IMR-90 (cell line): ENCODE measurements around the gene ADIRF. TPM values are rescaled to one million over a fixed set of nuclear protein-coding genes. Genes with fewer than 3 reads are reported as not detected.

Experiments used
- ATAC-seq: fragments of 200-7000 bp; cut with Tn5 transposase; 2 replicates; pipeline ENCODE4 v1.9.1; 2020; ENCODE audit warnings: low read depth, mild to moderate bottlenecking, moderate library complexity
- BruUV-seq: library from RNA; stranded (reverse); fragments of 400-500 nt; replicated peaks from 2 replicates; lab custom pipeline; 2021; lab: Mats Ljungman, UMichigan
- CTCF ChIA-PET: fragments of 300-600 bp; formaldehyde crosslinking; extraction: SDS; loops from one replicate; lab custom pipeline; 2021; ENCODE audit warnings: antibody characterized with exemption; lab: Yijun Ruan, JAX
- POLR2A ChIA-PET: fragments of 300-600 bp; sonication (Branson Sonifier 250); formaldehyde crosslinking; loops from one replicate; lab custom pipeline; 2022; ENCODE audit warnings: antibody characterized with exemption; ENCODE audit not compliant: unreplicated experiment; lab: Charles Lee
- DNase-seq: peaks from one replicate; pipeline ENCODE4 v3.0.0; 2013
- H2AFZ ChIP-seq: replicated peaks from 2 replicates; pipeline ENCODE3; 2013; ENCODE audit warnings: low read length, mild to moderate bottlenecking; ENCODE audit not compliant: poor library complexity
- H2AK5ac ChIP-seq: 2 replicates; pipeline ENCODE4 v1.6.1; 2013; ENCODE audit warnings: low read depth, low read length, inconsistent platforms
- H2AK9ac ChIP-seq: replicated peaks from 2 replicates; pipeline ENCODE3; 2013; ENCODE audit warnings: mild to moderate bottlenecking, low read depth, low read length, moderate library complexity; ENCODE audit not compliant: poor library complexity
- H2BK120ac ChIP-seq: 2 replicates; pipeline ENCODE4 v1.6.1; 2013; ENCODE audit warnings: low read depth, low read length, inconsistent platforms
- H2BK15ac ChIP-seq: 3 replicates; pipeline ENCODE4 v1.6.1; 2013; ENCODE audit warnings: low read depth, low read length, inconsistent platforms
- H2BK20ac ChIP-seq: 2 replicates; pipeline ENCODE4 v1.6.1; 2013; ENCODE audit warnings: low read depth, mild to moderate bottlenecking, inconsistent platforms, low read length, moderate library complexity
- H2BK5ac ChIP-seq: 2 replicates; pipeline ENCODE4 v1.6.1; 2013; ENCODE audit warnings: mild to moderate bottlenecking, low read depth, low read length, inconsistent platforms; ENCODE audit not compliant: poor library complexity, severe bottlenecking
- H3K14ac ChIP-seq: replicated peaks from 2 replicates; pipeline ENCODE4 v1.6.1; 2013; ENCODE audit warnings: low read depth, low read length, inconsistent platforms
- H3K18ac ChIP-seq: 2 replicates; pipeline ENCODE4 v1.6.1; 2013; ENCODE audit warnings: low read depth, low read length, control low read depth
- H3K23ac ChIP-seq: 2 replicates; pipeline ENCODE4 v1.6.1; 2013; ENCODE audit warnings: low read depth, low read length, inconsistent platforms
- H3K27ac ChIP-seq: 2 replicates; pipeline ENCODE4 v1.5.1; 2013; ENCODE audit warnings: mild to moderate bottlenecking, control low read depth, low read length; ENCODE audit not compliant: insufficient read depth
- H3K27me3 ChIP-seq: 2 replicates; pipeline ENCODE4 v1.6.1; 2013; ENCODE audit warnings: low read length; ENCODE audit not compliant: control insufficient read depth, insufficient read depth
- H3K36me3 ChIP-seq: 2 replicates; pipeline ENCODE4 v1.6.1; 2013; ENCODE audit warnings: low read length, mixed read lengths; ENCODE audit not compliant: control insufficient read depth, insufficient read depth
- H3K4ac ChIP-seq: 2 replicates; pipeline ENCODE4 v1.6.1; 2013; ENCODE audit warnings: low read depth, low read length, inconsistent platforms
- H3K4me1 ChIP-seq: 2 replicates; pipeline ENCODE4 v1.6.1; 2013; ENCODE audit warnings: low read length, mixed read lengths; ENCODE audit not compliant: control insufficient read depth, insufficient read depth
- H3K4me2 ChIP-seq: 2 replicates; pipeline ENCODE4 v1.6.1; 2013; ENCODE audit warnings: low read depth, mild to moderate bottlenecking, control low read depth, low read length, moderate library complexity
- H3K4me3 ChIP-seq: 2 replicates; pipeline ENCODE4 v1.5.1; 2013; ENCODE audit warnings: low read depth, mild to moderate bottlenecking, control low read depth, low read length, moderate library complexity; ENCODE audit not compliant: insufficient read depth
- H3K56ac ChIP-seq: 2 replicates; pipeline ENCODE4 v1.6.1; 2013; ENCODE audit warnings: low read length, inconsistent platforms; ENCODE audit not compliant: insufficient read depth; ENCODE audit errors: extremely low read depth
- H3K79me1 ChIP-seq, 2 experiments: 2 replicates each; pipeline ENCODE4 v1.6.1; 2013; ENCODE audit warnings: low read length in 2 of 2, inconsistent platforms in 1 of 2, low read depth in 1 of 2
- H3K9ac ChIP-seq: 2 replicates; pipeline ENCODE4 v1.6.1; 2013; ENCODE audit warnings: low read depth, low read length, control low read depth
- H3K9me1 ChIP-seq: 2 replicates; pipeline ENCODE4 v1.6.1; 2013; ENCODE audit warnings: low read length, inconsistent platforms; ENCODE audit not compliant: insufficient read depth
- H3K9me3 ChIP-seq: 2 replicates; pipeline ENCODE4 v1.6.1; 2013; ENCODE audit warnings: low read length; ENCODE audit not compliant: control insufficient read depth, insufficient read depth
- H4K20me1 ChIP-seq: 2 replicates; pipeline ENCODE4 v1.6.1; 2013; ENCODE audit warnings: low read length, inconsistent platforms; ENCODE audit not compliant: insufficient read depth
- H4K5ac ChIP-seq: 2 replicates; pipeline ENCODE4 v1.6.1; 2013; ENCODE audit warnings: mild to moderate bottlenecking, low read depth, low read length, control low read depth
- H4K8ac ChIP-seq, 2 experiments: 2 replicates each; pipeline ENCODE4 v1.6.1; 2013; ENCODE audit warnings: low read depth in 2 of 2, low read length in 2 of 2, control low read depth in 1 of 2, inconsistent platforms in 1 of 2
- H4K91ac ChIP-seq: 2 replicates; pipeline ENCODE4 v1.6.1; 2013; ENCODE audit warnings: low read depth, low read length, inconsistent platforms; ENCODE audit not compliant: insufficient read depth
- CEBPB ChIP-seq: IDR thresholded peaks from 2 replicates; pipeline ENCODE4 v1.6.1; 2012; ENCODE audit warnings: low read depth, low read length, improper control_type of control experiment
- CHD1 ChIP-seq: IDR thresholded peaks from 2 replicates; pipeline ENCODE4 v1.6.1; 2012; ENCODE audit warnings: low read depth, low read length, improper control_type of control experiment
- FOS ChIP-seq: fragments of 150-350 bp; IDR thresholded peaks from 2 replicates; pipeline ENCODE4 v1.6.1; 2016; ENCODE audit warnings: low read depth, low read length
- RCOR1 ChIP-seq: IDR thresholded peaks from 2 replicates; pipeline ENCODE4 v1.6.1; 2012; ENCODE audit warnings: mild to moderate bottlenecking, low read length, improper control_type of control experiment; ENCODE audit not compliant: insufficient replicate concordance
- SMC3 ChIP-seq: fragments of 150-350 bp; IDR thresholded peaks from 2 replicates; pipeline ENCODE4 v1.6.1; 2016; ENCODE audit warnings: low read depth, mild to moderate bottlenecking, antibody characterized with exemption, low read length, moderate library complexity
- WGBS, 2 experiments: methylation state at CpG; one replicate each; pipeline versions ENCODE4 v1.1.5 to v1.1.7; 2013; ENCODE audit warnings: missing lambda C conversion rate in 2 of 2; ENCODE audit not compliant: insufficient read length in 1 of 2; ENCODE audit errors: extremely low coverage in 2 of 2; 5-methylcytosine and 5-hydroxymethylcytosine counted together
- dilution Hi-C: fragments of 300-500 bp; cut with HindIII; formaldehyde crosslinking; loops from one replicate; pipeline ENCODE4 v1.14.3; 2018; ENCODE audit warnings: low sequenced_read_pairs; ENCODE audit not compliant: unreplicated experiment
- in situ Hi-C: fragments of 300-500 bp; cut with MboI; formaldehyde crosslinking; loops from 3 replicates; pipeline ENCODE4 v1.14.3; 2019; ENCODE audit warnings: low sequenced_read_pairs, inconsistent platforms, mixed read lengths
- intact Hi-C: fragments of 100-400 bp; cut with micrococcal nuclease; formaldehyde crosslinking; loops from 2 replicates; pipeline ENCODE4 v1.10.0; 2022
- polyA plus RNA-seq, 3 experiments: library from polyadenylated mRNA; depleted of rRNA; stranded (reverse); fragments of >200 nt; gene quantifications; 2 replicates each; pipeline ENCODE4 v1.2.3, GENCODE V29; 2012; ENCODE audit warnings: low replicate concordance in 1 of 3
- total RNA-seq: library from RNA; depleted of rRNA; stranded (reverse); fragments of >200 nt; gene quantifications from 2 replicates; pipeline ENCODE4 v1.2.3, GENCODE V29; 2012
- TF ChIP-seq, protein P1 (sequence below): fragments of 150-350 bp; IDR thresholded peaks from 2 replicates; pipeline ENCODE4 v1.6.1; 2016; ENCODE audit warnings: low read depth, mild to moderate bottlenecking, low read length, moderate library complexity, borderline replicate concordance
- TF ChIP-seq, protein P2 (sequence below): conservative IDR thresholded peaks from 2 replicates; pipeline ENCODE4 v1.5.1; 2012; ENCODE audit warnings: mild to moderate bottlenecking, low read depth, low read length, improper control_type of control experiment

ADIRF gene
- total and polyA plus RNA-seq, 2 of the 4 experiments (the other 2 are of a cell fraction): 2.3 to 7.2 TPM

DNA sequence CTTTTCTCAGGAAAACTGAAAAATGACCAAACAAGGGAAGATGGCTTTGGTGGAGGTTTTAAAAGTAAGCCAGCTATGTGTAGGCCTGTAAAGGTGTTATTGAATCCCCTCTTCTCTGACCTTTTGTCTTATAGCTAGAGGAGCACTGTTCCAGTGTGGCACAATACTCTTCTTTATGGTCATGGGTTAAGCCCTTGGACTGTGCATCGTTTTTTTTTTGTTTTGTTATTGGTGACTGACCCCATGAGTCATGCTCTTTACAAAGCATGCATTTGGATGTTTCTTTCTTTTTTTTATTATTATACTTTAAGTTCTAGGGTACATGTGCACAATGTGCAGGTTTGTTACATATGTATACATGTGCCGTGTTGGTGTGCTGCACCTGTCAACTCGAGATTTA lies 32.2 kb downstream of the ADIRF start:
- ATAC-seq: peak; percentile 60; the same call in 1 of the 2 replicates

More for the DNA sequence above, 32.2 kb downstream of the ADIRF start:
- no peak overlapping the region for H3K9ac ChIP-seq
- H4K5ac ChIP-seq: no peak overlapping the region
- H4K8ac ChIP-seq: no peak overlapping the region
- H2AFZ ChIP-seq: no peak overlapping the region
- no peak overlapping the region for H2BK5ac ChIP-seq
- ChIA-PET CTCF (no interaction called here), POLR2A (no interaction called here)
- H3K36me3 ChIP-seq: no peaks in the 10 kb centered on the region
- H3K27ac ChIP-seq: no peak overlapping the region
- DNase-seq: peak; percentile 44
- no peak overlapping the region for H3K18ac ChIP-seq
- in situ Hi-C loops: no loop called here
- WGBS, 2 experiments: no CpG with 5 or more reads among the region's 3 CpGs
- no peak overlapping the region for H3K23ac ChIP-seq
- no peak overlapping the region for H2BK20ac ChIP-seq
- 0 out of 2 replicates have a peak, but pooled peaks cover 2% of the 10 kb centered on the region for H3K4me1 ChIP-seq
- no peaks in the 10 kb centered on the region for H3K9me1 ChIP-seq
- BruUV-seq: no TSS peak
- H3K4ac ChIP-seq: no peak overlapping the region
- no peak overlapping the region for H4K91ac ChIP-seq
- intact Hi-C loops: no loop called here
- no peaks in the 10 kb centered on the region for H3K9me3 ChIP-seq
- no peak overlapping the region for H3K4me2 ChIP-seq
- no peak overlapping the region for H2AK9ac ChIP-seq
- H3K14ac ChIP-seq: no peak overlapping the region
- H3K56ac ChIP-seq: no peak overlapping the region
- no peaks in the 10 kb centered on the region for H3K27me3 ChIP-seq
- no peak overlapping the region for H3K4me3 ChIP-seq
- no peak overlapping the region for H2BK120ac ChIP-seq
- TF ChIP-seq SMC3 (no peak), FOS (peak; percentile 45; the same call in 1 of the 2 replicates), CHD1 (no peak), CEBPB (no peak), RCOR1 (no peak)
- TF ChIP-seq, protein P1, sequence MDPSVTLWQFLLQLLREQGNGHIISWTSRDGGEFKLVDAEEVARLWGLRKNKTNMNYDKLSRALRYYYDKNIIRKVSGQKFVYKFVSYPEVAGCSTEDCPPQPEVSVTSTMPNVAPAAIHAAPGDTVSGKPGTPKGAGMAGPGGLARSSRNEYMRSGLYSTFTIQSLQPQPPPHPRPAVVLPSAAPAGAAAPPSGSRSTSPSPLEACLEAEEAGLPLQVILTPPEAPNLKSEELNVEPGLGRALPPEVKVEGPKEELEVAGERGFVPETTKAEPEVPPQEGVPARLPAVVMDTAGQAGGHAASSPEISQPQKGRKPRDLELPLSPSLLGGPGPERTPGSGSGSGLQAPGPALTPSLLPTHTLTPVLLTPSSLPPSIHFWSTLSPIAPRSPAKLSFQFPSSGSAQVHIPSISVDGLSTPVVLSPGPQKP: no peak
- TF ChIP-seq, protein P2, sequence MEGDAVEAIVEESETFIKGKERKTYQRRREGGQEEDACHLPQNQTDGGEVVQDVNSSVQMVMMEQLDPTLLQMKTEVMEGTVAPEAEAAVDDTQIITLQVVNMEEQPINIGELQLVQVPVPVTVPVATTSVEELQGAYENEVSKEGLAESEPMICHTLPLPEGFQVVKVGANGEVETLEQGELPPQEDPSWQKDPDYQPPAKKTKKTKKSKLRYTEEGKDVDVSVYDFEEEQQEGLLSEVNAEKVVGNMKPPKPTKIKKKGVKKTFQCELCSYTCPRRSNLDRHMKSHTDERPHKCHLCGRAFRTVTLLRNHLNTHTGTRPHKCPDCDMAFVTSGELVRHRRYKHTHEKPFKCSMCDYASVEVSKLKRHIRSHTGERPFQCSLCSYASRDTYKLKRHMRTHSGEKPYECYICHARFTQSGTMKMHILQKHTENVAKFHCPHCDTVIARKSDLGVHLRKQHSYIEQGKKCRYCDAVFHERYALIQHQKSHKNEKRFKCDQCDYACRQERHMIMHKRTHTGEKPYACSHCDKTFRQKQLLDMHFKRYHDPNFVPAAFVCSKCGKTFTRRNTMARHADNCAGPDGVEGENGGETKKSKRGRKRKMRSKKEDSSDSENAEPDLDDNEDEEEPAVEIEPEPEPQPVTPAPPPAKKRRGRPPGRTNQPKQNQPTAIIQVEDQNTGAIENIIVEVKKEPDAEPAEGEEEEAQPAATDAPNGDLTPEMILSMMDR: no peak
- dilution Hi-C loops: no loop called here
- no peak overlapping the region for H2AK5ac ChIP-seq
- H4K20me1 ChIP-seq: no peaks in the 10 kb centered on the region
- no peaks in the 10 kb centered on the region for H3K79me1 ChIP-seq
- no peak overlapping the region for H2BK15ac ChIP-seq
